ENCODE data around the gene QKI. TPM values are rescaled to one million over a fixed set of nuclear protein-coding genes. Genes with fewer than 3 reads are reported as not detected.

Gene QKI
- total and polyA plus RNA-seq, 10 of the 15 experiments (the other 5 are each of a cell fraction or from before 2014, with no cell fraction given), result 4.7 to 72.5 (median 38.9) TPM

GRCh38 chr6:163395122-163395830, 19.2 kb upstream of the QKI start:
- Histone ChIP-seq H3K9ac (ENCODE audit: control insufficient read depth, insufficient read depth, low read length) (no peak overlapping the region), H3K4me1 (ENCODE audit: control insufficient read depth, insufficient read depth, low read length) (no peaks in the 10 kb centered on the region; the same call in 1 of the 2 replicates), H2AFZ (ENCODE audit: control insufficient read depth, low read depth, low read length) (no peak overlapping the region), H3K36me3 (ENCODE audit: control insufficient read depth in 2 of 2, insufficient read depth in 2 of 2, low read length in 1 of 2) (no peaks in the 10 kb centered on the region), H3K27ac (ENCODE audit: control insufficient read depth, insufficient read depth) (no peak overlapping the region), H4K20me1 (ENCODE audit: control insufficient read depth, insufficient read depth) (no peaks in the 10 kb centered on the region), H3K27me3 (replicated peaks in 1 of 2; ENCODE audit: control insufficient read depth in 2 of 2, insufficient read depth in 2 of 2, low read length in 1 of 2) (no peaks in the 10 kb centered on the region), H3K79me2 (ENCODE audit: control insufficient read depth, insufficient read depth, low read length) (no peaks in the 10 kb centered on the region), H3K9me3 (replicated peaks; ENCODE audit: control insufficient read depth, insufficient read depth, low read length) (no peaks in the 10 kb centered on the region), H3K4me2 (ENCODE audit: control insufficient read depth, insufficient read depth) (no peak overlapping the region), H3K4me3 (no peak overlapping the region)
- 58% methylated on average over 5 of the region's 5 CpGs for WGBS (ENCODE audit: insufficient coverage, insufficient replicate concordance, low lambda C conversion rate, missing lambda C conversion rate)
- ChIA-PET CTCF (no interaction called here), RAD21 (ENCODE audit: unreplicated experiment) (no interaction called here), SMC1A (ENCODE audit: uncharacterized antibody, unreplicated experiment) (interaction anchor here (1.1 kb wide), 1 partner anchor 11 kb away, joined by 3 read pairs; no protein-coding TSS in a partner anchor), POLR2A (no interaction called here)
- no peak for ATAC-seq
- no peak for FAIRE-seq
- TF ChIP-seq POLR2AphosphoS2 (IDR thresholded peaks at IDR 0.05; ENCODE audit: low read depth, low read length) (no peak), SKIL (IDR thresholded peaks at IDR 0.05; ENCODE audit: low read depth, poor library complexity, severe bottlenecking) (no peak), MEF2A (IDR thresholded peaks at IDR 0.05; ENCODE audit: insufficient read depth, low read depth, low read length) (no peak)
- no peak for DNase-seq (ENCODE audit: low read depth, low spot score)
- BruUV-seq (replicated peaks), result no TSS peak
- intact Hi-C loops (cut with micrococcal nuclease; ENCODE audit: unreplicated experiment), result no loop called here
- in situ Hi-C loops (cut with MboI), result no loop called here

GRCh38 chr6:163395831-163396185, 18.7 kb upstream of the QKI start:
- no peak for TF ChIP-seq ZNF687 (IDR thresholded peaks at IDR 0.05)
- TF ChIP-seq RAD51 (IDR thresholded peaks at IDR 0.05), result no peak
- TF ChIP-seq RCOR1 (conservative IDR thresholded peaks at IDR 0.05; ENCODE audit: low read depth, low read length), result no peak
- no peak for TF ChIP-seq KLF5 (IDR thresholded peaks at IDR 0.05; ENCODE audit: partially characterized antibody)
- no peak overlapping the region for H3K4me3 ChIP-seq
- WGBS (ENCODE audit: insufficient coverage, insufficient replicate concordance, low lambda C conversion rate, missing lambda C conversion rate), result 47% methylated on average over 3 of the region's 3 CpGs
- no peaks in the 10 kb centered on the region for H3K79me2 ChIP-seq (ENCODE audit: control insufficient read depth, insufficient read depth, low read length)
- no peak overlapping the region for H2AFZ ChIP-seq (ENCODE audit: control insufficient read depth, low read depth, low read length)
- H4K20me1 ChIP-seq (ENCODE audit: control insufficient read depth, insufficient read depth), result no peaks in the 10 kb centered on the region
- H3K9me3 ChIP-seq (replicated peaks; ENCODE audit: control insufficient read depth, insufficient read depth, low read length), result no peaks in the 10 kb centered on the region
- H3K27ac ChIP-seq (ENCODE audit: control insufficient read depth, insufficient read depth), result no peak overlapping the region
- H3K27me3 ChIP-seq (replicated peaks in 1 of 2; ENCODE audit: control insufficient read depth in 2 of 2, insufficient read depth in 2 of 2, low read length in 1 of 2), result no peaks in the 10 kb centered on the region
- ChIA-PET POLR2A (no interaction called here), RAD21 (ENCODE audit: unreplicated experiment) (no interaction called here), SMC1A (ENCODE audit: uncharacterized antibody, unreplicated experiment) (interaction anchor here (1.1 kb wide), 1 partner anchor 10 kb away, joined by 3 read pairs; no protein-coding TSS in a partner anchor), CTCF (no interaction called here)
- BruUV-seq (replicated peaks), result no TSS peak
- no peaks in the 10 kb centered on the region; the same call in 1 of the 2 replicates for H3K4me1 ChIP-seq (ENCODE audit: control insufficient read depth, insufficient read depth, low read length)
- no peak overlapping the region for H3K4me2 ChIP-seq (ENCODE audit: control insufficient read depth, insufficient read depth)
- in situ Hi-C loops (cut with MboI) (no loop called here), intact Hi-C loops (cut with micrococcal nuclease; ENCODE audit: unreplicated experiment) (no loop called here)
- no peaks in the 10 kb centered on the region for H3K36me3 ChIP-seq (ENCODE audit: control insufficient read depth in 2 of 2, insufficient read depth in 2 of 2, low read length in 1 of 2)
- FAIRE-seq (no peak), ATAC-seq (no peak), DNase-seq (ENCODE audit: low read depth, low spot score) (no peak)
- no peak overlapping the region for H3K9ac ChIP-seq (ENCODE audit: control insufficient read depth, insufficient read depth, low read length)
